ENCODE measurements around the gene PKP4.

Gene PKP4

GRCh38 chr2:158575051-158575635 is 118.4 kb downstream of the PKP4 start:
- peaks cover 7% of the 10 kb centered on the region for H3K9me3 Mint-ChIP-seq
- H3K36me3 Mint-ChIP-seq, result no peaks in the 10 kb centered on the region
- no peak for ATAC-seq
- no peak for DNase-seq (ENCODE audit: low spot score in 2 of 2)
- H3K4me1 Mint-ChIP-seq, result no peaks in the 10 kb centered on the region
- no peak overlapping the region for H3K27ac Mint-ChIP-seq
- H3K4me3 Mint-ChIP-seq, result no peak overlapping the region

GRCh38 chr2:158577141-158577540 is 120.4 kb downstream of the PKP4 start:
- no peaks in the 10 kb centered on the region for H3K4me1 Mint-ChIP-seq
- H3K27ac Mint-ChIP-seq, result no peak overlapping the region
- H3K4me3 Mint-ChIP-seq, result no peak overlapping the region
- ATAC-seq (no peak), DNase-seq (ENCODE audit: low spot score in 2 of 2) (no peak)
- no peaks in the 10 kb centered on the region for H3K36me3 Mint-ChIP-seq
- no peaks in the 10 kb centered on the region for H3K9me3 Mint-ChIP-seq

- DNase-seq (ENCODE audit: low spot score in 2 of 2) (no peak), ATAC-seq (no peak)
- Mint-ChIP-seq H3K27ac (no peak overlapping the region), H3K9me3 (no peaks in the 10 kb centered on the region), H3K4me1 (no peaks in the 10 kb centered on the region), H3K36me3 (no peaks in the 10 kb centered on the region), H3K4me3 (no peak overlapping the region)
Observed at GRCh38 chr2:158578703-158579330, 122.1 kb downstream of the PKP4 start.

GRCh38 chr2:158579928-158580327 is 123.2 kb downstream of the PKP4 start:
- DNase-seq (ENCODE audit: low spot score in 2 of 2), result no peak
- Mint-ChIP-seq H3K36me3 (no peaks in the 10 kb centered on the region), H3K9me3 (no peaks in the 10 kb centered on the region), H3K4me3 (no peak overlapping the region), H3K27ac (no peak overlapping the region), H3K4me1 (no peaks in the 10 kb centered on the region)
- no peak for ATAC-seq

GRCh38 chr2:158580760-158581159 is 124.0 kb downstream of the PKP4 start:
- Mint-ChIP-seq H3K4me3 (no peak overlapping the region), H3K9me3 (no peaks in the 10 kb centered on the region), H3K4me1 (no peaks in the 10 kb centered on the region), H3K36me3 (no peaks in the 10 kb centered on the region), H3K27ac (no peak overlapping the region)
- ATAC-seq (no peak), DNase-seq (ENCODE audit: low spot score in 2 of 2) (no peak)

GRCh38 chr2:158582670-158583069 is 125.9 kb downstream of the PKP4 start:
- Mint-ChIP-seq H3K9me3 (no peaks in the 10 kb centered on the region), H3K36me3 (no peaks in the 10 kb centered on the region), H3K4me3 (no peak overlapping the region), H3K27ac (no peak overlapping the region), H3K4me1 (no peaks in the 10 kb centered on the region)
- ATAC-seq, result no peak
- no peak for DNase-seq (ENCODE audit: low spot score in 2 of 2)

- ATAC-seq, result no peak
- DNase-seq (ENCODE audit: low spot score in 2 of 2), result no peak
- no peak overlapping the region for H3K27ac Mint-ChIP-seq
- no peaks in the 10 kb centered on the region for H3K36me3 Mint-ChIP-seq
- no peaks in the 10 kb centered on the region for H3K9me3 Mint-ChIP-seq
- no peak overlapping the region for H3K4me3 Mint-ChIP-seq
- no peaks in the 10 kb centered on the region for H3K4me1 Mint-ChIP-seq
Observed at GRCh38 chr2:158583923-158584322, 127.2 kb downstream of the PKP4 start.

GRCh38 chr2:158586491-158586890 is 129.7 kb downstream of the PKP4 start:
- Mint-ChIP-seq H3K4me3 (no peak overlapping the region), H3K4me1 (no peaks in the 10 kb centered on the region), H3K9me3 (no peaks in the 10 kb centered on the region), H3K36me3 (no peaks in the 10 kb centered on the region), H3K27ac (no peak overlapping the region)
- no peak for ATAC-seq
- DNase-seq (ENCODE audit: low spot score in 2 of 2), result no peak

GRCh38 chr2:158589303-158589702 is 132.6 kb downstream of the PKP4 start:
- Mint-ChIP-seq H3K4me1 (no peaks in the 10 kb centered on the region), H3K9me3 (no peaks in the 10 kb centered on the region), H3K27ac (no peak overlapping the region), H3K36me3 (no peaks in the 10 kb centered on the region), H3K4me3 (no peak overlapping the region)
- no peak for ATAC-seq
- DNase-seq (ENCODE audit: low spot score in 2 of 2), result no peak

- H3K9me3 Mint-ChIP-seq, result no peaks in the 10 kb centered on the region
- no peak for ATAC-seq
Observed at GRCh38 chr2:158598862-158599517, 142.2 kb downstream of the PKP4 start.

GRCh38 chr2:158599609-158600008 is 142.9 kb downstream of the PKP4 start:
- no peak for ATAC-seq
- Mint-ChIP-seq H3K36me3 (no peaks in the 10 kb centered on the region), H3K4me3 (no peak overlapping the region), H3K4me1 (peaks cover 5% of the 10 kb centered on the region), H3K9me3 (no peaks in the 10 kb centered on the region), H3K27ac (no peak overlapping the region)
- DNase-seq (ENCODE audit: low spot score in 2 of 2), result no peak

More at GRCh38 chr2:158598862-158599517, 142.2 kb downstream of the PKP4 start:
- no peak for DNase-seq (ENCODE audit: low spot score in 2 of 2)
- no peak overlapping the region for H3K4me3 Mint-ChIP-seq
- H3K36me3 Mint-ChIP-seq, result no peaks in the 10 kb centered on the region
- H3K27ac Mint-ChIP-seq, result no peak overlapping the region
- H3K4me1 Mint-ChIP-seq, result peaks cover 5% of the 10 kb centered on the region

GRCh38 chr2:158600155-158600802 is 143.5 kb downstream of the PKP4 start:
- Mint-ChIP-seq H3K9me3 (no peaks in the 10 kb centered on the region), H3K4me3 (no peak overlapping the region), H3K4me1 (peaks cover 5% of the 10 kb centered on the region), H3K27ac (no peak overlapping the region), H3K36me3 (no peaks in the 10 kb centered on the region)
- DNase-seq (ENCODE audit: low spot score in 2 of 2) (no peak), ATAC-seq (no peak)

GRCh38 chr2:158602027-158602426 is 145.3 kb downstream of the PKP4 start:
- no peaks in the 10 kb centered on the region for H3K9me3 Mint-ChIP-seq
- H3K4me3 Mint-ChIP-seq, result no peak overlapping the region
- peaks cover 5% of the 10 kb centered on the region for H3K4me1 Mint-ChIP-seq
- ATAC-seq (no peak), DNase-seq (ENCODE audit: low spot score in 2 of 2) (no peak)
- no peak overlapping the region for H3K27ac Mint-ChIP-seq
- no peaks in the 10 kb centered on the region for H3K36me3 Mint-ChIP-seq

- Mint-ChIP-seq H3K4me3 (no peak overlapping the region), H3K36me3 (no peaks in the 10 kb centered on the region), H3K27ac (no peak overlapping the region), H3K4me1 (peaks cover 5% of the 10 kb centered on the region), H3K9me3 (no peaks in the 10 kb centered on the region)
- DNase-seq (ENCODE audit: low spot score in 2 of 2) (no peak), ATAC-seq (no peak)
Observed at GRCh38 chr2:158603205-158603604, 146.5 kb downstream of the PKP4 start.

GRCh38 chr2:158603986-158604385 is 147.2 kb downstream of the PKP4 start:
- DNase-seq (ENCODE audit: low spot score in 2 of 2) (no peak), ATAC-seq (no peak)
- H3K27ac Mint-ChIP-seq, result no peak overlapping the region
- H3K36me3 Mint-ChIP-seq, result no peaks in the 10 kb centered on the region
- no peaks in the 10 kb centered on the region for H3K9me3 Mint-ChIP-seq
- peaks cover 2% of the 10 kb centered on the region for H3K4me1 Mint-ChIP-seq
- no peak overlapping the region for H3K4me3 Mint-ChIP-seq

GRCh38 chr2:158610059-158610458 is 153.3 kb downstream of the PKP4 start:
- Mint-ChIP-seq H3K27ac (no peak overlapping the region), H3K9me3 (no peaks in the 10 kb centered on the region), H3K36me3 (no peaks in the 10 kb centered on the region), H3K4me3 (no peak overlapping the region), H3K4me1 (no peaks in the 10 kb centered on the region)
- no peak for DNase-seq (ENCODE audit: low spot score in 2 of 2)
- no peak for ATAC-seq

Measured in stimulated activated effector memory CD8-positive, alpha-beta T cell treated with anti-CD3 and anti-CD28 coated beads, Interleukin-12 subunit alpha, Interleukin-12 subunit beta, amount 100 ng/mL, for 72 hours (primary cell).